Measurements from ENCODE around the gene LDAF1.
A peak's percentile ranks its signal among the peaks of the same experiment; 100 is the strongest.
"Not testable (repeated sequence)": the region's sequence is repeated elsewhere in the genome, so short reads cannot be mapped to it uniquely, and the experiment has no call there.

The LDAF1 gene

DNA sequence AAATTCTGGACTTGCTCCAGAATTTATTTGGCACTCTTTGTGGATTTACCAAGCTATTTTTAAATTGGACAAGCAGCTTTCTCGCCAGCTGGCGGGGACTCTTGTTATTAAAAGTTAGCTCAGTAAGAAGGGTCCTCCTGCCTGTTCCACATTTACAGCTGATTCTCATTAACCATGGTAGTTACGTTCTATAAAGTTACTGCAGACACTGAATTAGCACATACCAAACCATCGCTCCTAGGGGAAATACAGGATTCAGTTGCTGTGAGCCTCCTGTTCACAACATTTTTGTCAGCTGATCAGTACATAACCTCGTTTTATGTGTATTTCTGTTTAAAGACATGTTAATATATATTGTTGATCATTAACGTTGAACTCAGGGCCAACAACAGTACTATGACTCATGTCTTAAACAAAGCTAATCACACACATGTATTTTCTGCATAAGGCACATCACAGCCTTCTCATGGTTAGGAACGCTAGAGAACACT is 4.2 kb downstream of the LDAF1 start:
- peak; percentile 75 for DNase-seq (ENCODE audit: low read depth)

DNA sequence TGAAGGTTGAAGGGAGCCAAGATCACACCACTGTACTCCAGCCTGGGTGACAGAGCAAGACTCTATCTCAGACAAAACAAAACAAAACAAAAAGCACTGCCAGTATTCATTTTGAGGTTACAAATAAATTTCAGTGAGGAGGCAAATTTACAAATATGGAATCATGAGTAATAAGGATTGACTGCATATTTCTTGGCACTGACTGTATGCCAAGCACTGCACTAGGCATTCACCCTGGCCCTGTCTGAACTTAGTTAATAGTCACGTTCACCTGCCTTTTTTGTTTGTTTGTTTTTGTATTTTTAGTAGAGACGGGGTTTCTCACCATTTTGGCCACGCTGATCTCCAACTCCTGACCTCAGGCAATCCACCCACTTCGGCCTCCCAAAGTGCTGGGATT is 5.1 kb downstream of the LDAF1 start:
- DNase-seq (ENCODE audit: low read depth), result no peak

GRCh38 chr16:21164521-21165168 is 6.2 kb downstream of the LDAF1 start:
- DNase-seq (ENCODE audit: low read depth), result no peak

DNA sequence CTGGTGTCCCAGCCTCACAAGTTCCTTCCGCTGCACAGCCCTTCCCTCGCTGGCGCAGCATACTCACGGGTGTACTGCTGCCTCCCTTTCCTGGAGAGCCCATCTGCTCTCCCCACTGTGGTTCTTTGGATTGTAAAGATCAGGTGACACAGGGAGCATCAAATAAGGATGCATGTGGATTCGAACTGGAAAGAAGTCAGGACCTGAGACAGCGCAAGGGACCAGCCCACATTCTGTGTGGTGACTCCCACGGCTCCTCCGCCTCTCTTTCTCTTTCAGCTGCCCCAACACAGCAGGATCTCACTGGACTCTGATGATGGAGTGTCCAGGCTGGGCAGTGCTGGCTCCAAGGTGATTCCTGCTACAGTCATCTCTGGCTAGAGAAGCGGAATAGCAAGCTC is 8.1 kb downstream of the LDAF1 start:
- no peak for DNase-seq (ENCODE audit: low read depth)

DNA sequence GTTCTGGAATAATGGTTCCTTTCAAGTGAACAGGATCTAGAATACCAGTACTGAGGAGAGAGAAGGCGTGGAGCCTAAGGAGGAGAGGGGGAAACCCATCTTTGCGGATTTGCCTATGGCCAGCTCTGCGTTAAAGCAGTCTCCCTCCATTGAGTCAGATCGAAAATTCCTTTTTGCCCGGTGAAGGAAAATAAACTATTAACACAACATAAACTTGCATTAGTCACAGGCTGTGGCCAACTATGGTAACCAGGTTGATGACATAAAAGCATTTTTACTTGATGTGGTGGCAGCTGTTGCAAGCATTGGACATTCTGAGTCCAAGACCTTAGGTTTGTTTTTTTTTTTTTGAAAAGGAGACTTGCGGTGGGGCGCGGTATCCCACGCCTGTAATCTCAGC is 8.9 kb downstream of the LDAF1 start:
- DNase-seq (ENCODE audit: low read depth), result no peak

- DNase-seq (ENCODE audit: low read depth), result no peak
Measured at GRCh38 chr16:21167929-21168602, 9.6 kb downstream of the LDAF1 start.

DNA sequence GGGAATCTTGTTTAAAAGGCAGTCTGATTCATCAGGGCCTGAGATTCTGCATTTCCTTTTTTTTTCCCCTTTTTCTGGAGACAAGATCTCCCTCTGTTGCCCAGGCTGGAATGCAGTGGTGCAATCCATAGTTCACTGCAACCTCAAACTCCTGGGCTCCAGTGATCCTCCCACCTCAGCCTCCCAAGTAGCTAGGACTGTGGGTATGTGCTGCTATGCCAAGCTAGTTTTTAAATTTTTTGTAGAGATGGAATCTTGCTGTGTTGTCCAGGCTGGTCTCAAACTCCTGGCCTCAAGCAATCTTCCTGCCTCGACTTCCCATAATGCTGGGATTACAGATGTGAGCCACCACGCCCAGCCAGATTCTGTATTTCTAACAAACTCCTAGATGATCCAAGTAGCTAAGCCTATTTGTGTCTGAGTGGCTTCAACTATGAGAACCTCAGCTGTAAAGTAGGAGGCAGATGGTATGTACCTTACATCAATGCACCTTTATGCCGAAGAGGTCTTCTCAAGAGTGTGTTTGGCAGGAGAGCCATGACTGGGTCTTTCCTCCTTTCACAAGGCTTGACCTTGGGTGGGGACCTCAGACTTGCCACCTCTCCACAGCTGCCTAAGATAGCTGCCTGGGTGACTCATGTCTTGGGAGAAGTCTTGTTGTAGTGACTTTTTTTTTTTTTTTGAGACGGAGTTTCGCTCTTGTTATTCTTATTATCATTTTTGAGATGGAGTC is 10.9 kb downstream of the LDAF1 start:
- DNase-seq (ENCODE audit: low read depth), result no peak

GRCh38 chr16:21170116-21170515 is 11.6 kb downstream of the LDAF1 start:
- not testable (repeated sequence) for DNase-seq (ENCODE audit: low read depth)

DNA sequence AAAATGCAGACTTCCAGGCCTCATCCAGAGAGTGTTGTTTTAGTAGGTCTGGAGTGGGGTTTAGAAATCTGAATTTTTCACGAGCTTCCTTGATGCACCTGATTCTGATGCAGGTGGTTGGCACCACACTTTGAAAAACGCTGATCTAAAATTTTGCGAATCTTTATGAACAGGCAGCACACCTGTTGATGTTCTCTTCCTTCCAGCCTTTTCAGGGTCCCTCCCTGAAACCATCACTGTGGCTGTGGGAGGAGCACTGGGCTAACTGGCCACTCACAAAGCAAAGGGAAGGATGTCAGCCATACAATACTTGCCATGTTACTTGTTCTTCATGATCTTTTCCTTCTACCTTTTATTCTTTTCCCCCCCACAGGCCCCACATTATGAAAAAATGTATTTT is 14.2 kb downstream of the LDAF1 start:
- no peak for DNase-seq (ENCODE audit: low read depth)

DNA sequence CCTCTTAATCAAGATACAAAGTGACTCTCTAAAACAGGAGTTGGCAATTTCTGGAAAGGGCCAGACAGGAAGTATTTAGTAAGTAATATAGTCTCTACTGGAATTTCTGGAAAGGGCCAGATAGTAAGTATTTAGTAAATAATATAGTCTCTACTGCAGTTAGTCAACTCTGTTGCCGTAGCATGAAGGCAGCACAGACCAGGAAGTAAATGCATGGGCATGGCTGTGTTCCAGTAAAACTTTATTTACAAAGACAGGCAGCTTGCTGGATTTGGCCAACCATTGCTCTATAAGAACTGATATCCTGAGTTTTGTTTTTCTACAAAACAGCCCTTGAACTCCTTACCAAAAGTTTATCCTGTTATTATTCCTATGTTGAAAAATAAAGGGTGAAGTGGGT is 16.9 kb downstream of the LDAF1 start:
- DNase-seq (ENCODE audit: low read depth), result no peak

DNA sequence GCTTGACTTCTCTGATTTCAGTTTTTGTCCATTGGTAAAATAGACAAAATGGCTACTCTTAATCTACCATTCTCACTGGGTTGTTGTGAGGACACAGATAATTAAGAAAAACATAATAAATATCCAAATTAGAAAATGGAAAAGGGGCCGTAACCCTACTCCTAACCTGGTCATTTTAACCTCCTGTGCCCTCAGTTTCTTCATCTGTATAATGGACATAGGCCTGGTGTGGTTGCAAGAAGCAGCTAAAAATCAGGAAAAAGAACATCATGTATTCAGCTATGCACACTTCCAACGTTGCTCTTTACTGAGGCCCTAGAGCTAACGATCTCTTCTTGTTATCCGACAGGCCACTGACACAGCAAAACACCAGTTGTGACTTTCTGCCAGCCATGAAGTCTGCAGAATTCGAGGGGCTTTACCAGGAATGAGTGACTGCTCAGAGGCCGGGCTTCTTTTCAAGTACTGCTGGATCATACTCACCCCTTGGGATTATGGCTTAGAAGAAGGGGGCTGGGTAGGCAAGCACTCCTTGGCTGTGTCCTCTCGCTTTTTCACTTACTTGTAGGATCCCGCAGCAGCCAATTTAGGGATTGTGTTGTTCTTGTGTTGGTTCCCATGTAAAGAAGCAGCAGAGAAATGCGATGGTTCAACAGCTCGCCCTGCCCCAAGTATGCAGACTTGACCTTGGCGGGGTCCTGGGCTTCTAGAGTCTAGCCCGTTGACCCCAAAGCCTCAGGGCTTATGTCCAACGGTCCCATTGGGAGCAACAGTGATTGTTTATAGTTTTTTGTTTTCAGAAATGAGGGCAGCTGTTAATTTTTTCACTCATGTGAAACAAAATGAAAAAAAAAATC is 20.9 kb downstream of the LDAF1 start:
- no peak for DNase-seq (ENCODE audit: low read depth)

DNA sequence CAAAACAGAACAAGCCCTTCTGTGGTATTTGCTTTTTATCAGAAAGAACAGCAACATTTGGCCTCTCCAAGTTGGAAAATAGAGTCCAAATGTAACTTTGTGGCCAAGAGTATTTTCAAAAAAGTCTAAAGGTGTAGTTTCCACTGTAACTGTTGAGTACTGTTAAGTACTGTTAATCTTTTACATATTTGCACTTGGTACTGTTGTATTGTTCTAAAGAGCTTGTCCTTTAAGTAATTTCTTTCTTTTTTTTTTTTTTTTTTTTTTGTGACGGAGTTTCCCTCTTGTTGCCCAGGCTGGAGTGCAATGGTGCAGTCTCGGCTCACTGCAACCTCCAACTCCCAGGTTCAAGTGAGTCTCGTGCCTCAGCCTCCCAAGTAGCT is 21.5 kb downstream of the LDAF1 start:
- no peak for DNase-seq (ENCODE audit: low read depth)

- no peak for DNase-seq (ENCODE audit: low read depth)
Measured at GRCh38 chr16:21183995-21184394, 25.5 kb downstream of the LDAF1 start.

DNA sequence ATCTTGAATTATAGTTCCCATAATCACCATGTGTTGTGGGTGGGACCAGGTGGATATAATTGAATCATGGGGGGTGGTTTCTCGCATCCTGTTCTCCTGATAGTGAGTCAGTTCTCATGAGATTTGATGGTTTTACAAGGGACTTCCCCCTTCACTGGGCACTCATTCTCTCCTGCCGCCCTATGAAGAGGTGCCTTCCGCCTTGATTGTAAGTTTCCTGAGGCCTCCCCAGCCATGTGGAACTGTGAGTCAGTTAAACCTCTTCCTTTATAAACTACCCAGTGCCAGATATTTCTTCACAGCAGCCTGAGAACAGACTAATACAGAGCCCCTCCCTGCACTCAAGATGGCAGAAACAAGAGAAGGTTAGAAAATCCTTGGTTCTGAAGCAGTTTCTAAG is 26.4 kb downstream of the LDAF1 start:
- DNase-seq (ENCODE audit: low read depth), result no peak

GRCh38 chr16:21185659-21186325 is 27.3 kb downstream of the LDAF1 start:
- no peak for DNase-seq (ENCODE audit: low read depth)

- no peak for DNase-seq (ENCODE audit: low read depth)
Measured at GRCh38 chr16:21186326-21186691, 27.8 kb downstream of the LDAF1 start.

- DNase-seq (ENCODE audit: low read depth), result no peak
Measured at GRCh38 chr16:21189311-21189710, 30.8 kb downstream of the LDAF1 start.

DNA sequence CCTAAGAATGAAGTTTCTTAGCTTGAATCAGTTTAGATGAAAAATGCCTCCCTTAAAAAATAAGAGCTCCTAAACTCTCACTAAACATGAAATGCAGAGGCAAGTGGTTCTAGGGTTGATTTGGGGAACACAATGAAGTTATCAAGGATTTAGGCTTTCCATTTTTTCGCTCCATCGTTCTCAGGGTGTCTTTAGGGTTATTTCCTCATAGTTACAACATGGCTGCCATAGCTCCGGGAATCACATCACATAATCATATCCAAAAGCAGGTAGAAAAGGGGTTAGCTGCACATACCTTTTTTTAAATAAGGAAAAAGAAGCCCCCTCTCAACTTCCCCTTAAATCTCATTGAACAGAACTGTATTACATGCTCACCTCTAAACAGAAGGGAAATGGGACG is 31.5 kb downstream of the LDAF1 start:
- DNase-seq (ENCODE audit: low read depth), result no peak

- DNase-seq (ENCODE audit: low read depth), result peak; percentile 52
Measured at GRCh38 chr16:21190599-21190998, 32.1 kb downstream of the LDAF1 start.

GRCh38 chr16:21192991-21193390 is 34.5 kb downstream of the LDAF1 start:
- DNase-seq (ENCODE audit: low read depth), result no peak

DNA sequence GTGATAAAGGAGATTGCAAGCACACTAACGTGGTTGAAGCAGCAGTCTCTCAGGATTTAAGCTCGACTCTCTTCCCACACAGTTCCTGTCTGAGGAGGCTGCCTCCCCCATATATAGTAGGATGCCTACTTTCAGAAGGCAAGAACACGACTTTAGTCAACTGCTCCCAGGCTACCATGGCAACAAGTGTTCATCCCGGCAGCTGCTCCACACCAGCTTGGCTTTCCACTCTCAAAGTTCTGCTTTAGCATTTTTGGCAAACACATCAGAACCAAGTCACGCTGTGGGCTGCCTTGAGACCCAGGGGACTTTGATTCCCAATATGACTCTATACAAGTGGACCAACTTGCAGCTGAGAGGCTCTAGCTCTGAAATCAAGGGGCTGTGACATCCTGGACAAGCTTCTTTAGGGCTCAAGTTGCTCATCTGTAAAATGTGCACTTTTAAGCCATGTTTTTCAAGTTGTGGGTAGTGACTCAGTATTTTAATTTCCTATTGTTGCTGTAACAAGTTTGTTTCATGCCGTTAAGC is 36.4 kb downstream of the LDAF1 start:
- no peak for DNase-seq (ENCODE audit: low read depth)

- not testable (repeated sequence) for DNase-seq (ENCODE audit: low read depth)
Measured at GRCh38 chr16:21195330-21195729, 36.9 kb downstream of the LDAF1 start.

Data from fibroblast of the conjunctiva (primary cell).